ENCODE measurements around the gene HLA-DPA1.
A peak's percentile ranks its signal among the peaks of the same experiment; 100 is the strongest.

HLA-DPA1 gene

DNA sequence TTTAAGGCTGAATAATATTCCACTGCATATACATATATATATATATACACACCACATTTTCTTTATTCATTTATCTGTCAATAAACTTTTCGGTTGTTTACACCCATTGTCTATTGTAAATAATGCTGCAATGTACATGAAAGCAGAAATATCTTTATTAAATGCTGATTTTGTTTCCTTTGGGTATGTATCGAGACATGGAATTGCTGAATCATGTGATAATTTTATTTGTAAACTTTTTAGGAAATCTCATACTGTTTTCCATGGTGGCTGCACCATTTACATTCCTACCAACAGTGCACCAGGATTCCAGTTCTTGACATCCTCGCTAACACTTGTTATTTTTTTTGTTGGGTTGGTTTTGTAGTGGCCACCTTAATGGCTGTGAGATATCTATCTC is 49.9 kb downstream of the HLA-DPA1 start:
- H3K4me3 ChIP-seq (ENCODE audit: control insufficient read depth, low read depth, low read length) = no peak overlapping the region
- DNase-seq (ENCODE audit: low read depth) = no peak
- TF ChIP-seq, protein P1, sequence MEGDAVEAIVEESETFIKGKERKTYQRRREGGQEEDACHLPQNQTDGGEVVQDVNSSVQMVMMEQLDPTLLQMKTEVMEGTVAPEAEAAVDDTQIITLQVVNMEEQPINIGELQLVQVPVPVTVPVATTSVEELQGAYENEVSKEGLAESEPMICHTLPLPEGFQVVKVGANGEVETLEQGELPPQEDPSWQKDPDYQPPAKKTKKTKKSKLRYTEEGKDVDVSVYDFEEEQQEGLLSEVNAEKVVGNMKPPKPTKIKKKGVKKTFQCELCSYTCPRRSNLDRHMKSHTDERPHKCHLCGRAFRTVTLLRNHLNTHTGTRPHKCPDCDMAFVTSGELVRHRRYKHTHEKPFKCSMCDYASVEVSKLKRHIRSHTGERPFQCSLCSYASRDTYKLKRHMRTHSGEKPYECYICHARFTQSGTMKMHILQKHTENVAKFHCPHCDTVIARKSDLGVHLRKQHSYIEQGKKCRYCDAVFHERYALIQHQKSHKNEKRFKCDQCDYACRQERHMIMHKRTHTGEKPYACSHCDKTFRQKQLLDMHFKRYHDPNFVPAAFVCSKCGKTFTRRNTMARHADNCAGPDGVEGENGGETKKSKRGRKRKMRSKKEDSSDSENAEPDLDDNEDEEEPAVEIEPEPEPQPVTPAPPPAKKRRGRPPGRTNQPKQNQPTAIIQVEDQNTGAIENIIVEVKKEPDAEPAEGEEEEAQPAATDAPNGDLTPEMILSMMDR (conservative IDR thresholded peaks at IDR 0.05; ENCODE audit: control insufficient read depth, insufficient read depth, low read depth, low read length) = no peak

GRCh38 chr6:33021917-33022316 is 51.5 kb downstream of the HLA-DPA1 start:
- no peak overlapping the region for H3K4me3 ChIP-seq (ENCODE audit: control insufficient read depth, low read depth, low read length)
- no peak for DNase-seq (ENCODE audit: low read depth)
- TF ChIP-seq, protein P1 (conservative IDR thresholded peaks at IDR 0.05; ENCODE audit: control insufficient read depth, insufficient read depth, low read depth, low read length) = no peak

GRCh38 chr6:33019372-33019771 is 54.1 kb downstream of the HLA-DPA1 start:
- TF ChIP-seq, protein P1 (conservative IDR thresholded peaks at IDR 0.05; ENCODE audit: control insufficient read depth, insufficient read depth, low read depth, low read length) = no peak
- DNase-seq (ENCODE audit: low read depth) = no peak
- H3K4me3 ChIP-seq (ENCODE audit: control insufficient read depth, low read depth, low read length) = no peak overlapping the region

- TF ChIP-seq, protein P1 (conservative IDR thresholded peaks at IDR 0.05; ENCODE audit: control insufficient read depth, insufficient read depth, low read depth, low read length) = no peak
- peak; percentile 39 for DNase-seq (ENCODE audit: low read depth)
- H3K4me3 ChIP-seq (ENCODE audit: control insufficient read depth, low read depth, low read length) = no peak overlapping the region
Measured at GRCh38 chr6:33018904-33019303, 54.5 kb downstream of the HLA-DPA1 start.

- no peak overlapping the region for H3K4me3 ChIP-seq (ENCODE audit: control insufficient read depth, low read depth, low read length)
- TF ChIP-seq, protein P1 (conservative IDR thresholded peaks at IDR 0.05; ENCODE audit: control insufficient read depth, insufficient read depth, low read depth, low read length) = no peak
- no peak for DNase-seq (ENCODE audit: low read depth)
Measured at GRCh38 chr6:33018418-33018817, 55.0 kb downstream of the HLA-DPA1 start.

- no peak for DNase-seq (ENCODE audit: low read depth)
- TF ChIP-seq, protein P1 (conservative IDR thresholded peaks at IDR 0.05; ENCODE audit: control insufficient read depth, insufficient read depth, low read depth, low read length) = no peak
- H3K4me3 ChIP-seq (ENCODE audit: control insufficient read depth, low read depth, low read length) = no peak overlapping the region
Measured at GRCh38 chr6:33017694-33018353, 55.6 kb downstream of the HLA-DPA1 start.

- no peak overlapping the region for H3K4me3 ChIP-seq (ENCODE audit: control insufficient read depth, low read depth, low read length)
- TF ChIP-seq, protein P1 (conservative IDR thresholded peaks at IDR 0.05; ENCODE audit: control insufficient read depth, insufficient read depth, low read depth, low read length) = no peak
- no peak for DNase-seq (ENCODE audit: low read depth)
Measured at GRCh38 chr6:33017018-33017417, 56.4 kb downstream of the HLA-DPA1 start.
